Measurements from ENCODE around the gene HSPB6.

DNA sequence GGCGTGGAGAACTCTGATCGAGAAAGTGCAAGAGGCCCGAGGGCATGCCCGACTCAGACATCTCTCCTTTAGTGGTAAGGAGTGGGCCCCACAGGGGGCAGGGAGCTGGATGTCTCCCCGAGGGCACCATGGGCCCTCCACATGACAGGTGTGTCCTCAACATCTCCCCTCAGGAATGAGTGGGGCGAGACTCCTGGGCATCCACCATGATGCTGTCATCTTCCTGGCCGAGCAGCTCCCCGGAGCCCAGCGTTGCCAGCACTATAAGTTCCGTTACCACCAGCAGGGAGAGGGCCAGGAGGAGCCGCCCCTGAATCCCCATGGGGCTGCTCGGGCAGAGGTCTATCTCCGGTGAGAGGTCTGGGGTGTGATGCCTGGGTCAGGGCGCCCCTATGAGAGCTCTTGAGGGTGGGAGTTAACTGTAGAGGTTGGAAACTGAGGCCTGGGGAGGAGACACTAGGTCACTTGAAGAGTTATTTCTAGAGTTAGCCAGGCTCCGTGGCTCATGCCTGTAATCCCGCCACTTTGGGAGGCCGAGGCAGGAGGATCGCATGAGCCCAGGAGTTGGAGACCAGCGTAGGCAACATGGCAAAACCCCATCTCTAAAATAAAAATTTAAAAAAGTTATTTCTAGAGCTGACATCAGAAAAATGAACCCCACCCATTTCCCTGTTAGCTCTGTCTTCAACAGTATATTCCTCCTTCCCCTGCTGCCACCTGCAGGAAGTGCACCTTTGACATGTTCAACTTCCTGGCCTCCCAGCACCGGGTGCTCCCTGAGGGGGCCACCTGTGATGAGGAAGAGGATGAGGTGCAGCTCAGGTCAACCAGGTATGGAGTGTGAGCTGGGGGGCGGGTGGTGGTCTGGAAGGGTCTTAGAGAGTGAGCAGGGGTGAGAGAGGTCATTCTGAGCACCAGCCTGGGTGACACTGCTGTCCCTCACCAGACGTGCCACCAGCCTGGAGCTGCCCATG, 19.6 kb downstream of the HSPB6 start:
- TF ChIP-seq, protein P1, sequence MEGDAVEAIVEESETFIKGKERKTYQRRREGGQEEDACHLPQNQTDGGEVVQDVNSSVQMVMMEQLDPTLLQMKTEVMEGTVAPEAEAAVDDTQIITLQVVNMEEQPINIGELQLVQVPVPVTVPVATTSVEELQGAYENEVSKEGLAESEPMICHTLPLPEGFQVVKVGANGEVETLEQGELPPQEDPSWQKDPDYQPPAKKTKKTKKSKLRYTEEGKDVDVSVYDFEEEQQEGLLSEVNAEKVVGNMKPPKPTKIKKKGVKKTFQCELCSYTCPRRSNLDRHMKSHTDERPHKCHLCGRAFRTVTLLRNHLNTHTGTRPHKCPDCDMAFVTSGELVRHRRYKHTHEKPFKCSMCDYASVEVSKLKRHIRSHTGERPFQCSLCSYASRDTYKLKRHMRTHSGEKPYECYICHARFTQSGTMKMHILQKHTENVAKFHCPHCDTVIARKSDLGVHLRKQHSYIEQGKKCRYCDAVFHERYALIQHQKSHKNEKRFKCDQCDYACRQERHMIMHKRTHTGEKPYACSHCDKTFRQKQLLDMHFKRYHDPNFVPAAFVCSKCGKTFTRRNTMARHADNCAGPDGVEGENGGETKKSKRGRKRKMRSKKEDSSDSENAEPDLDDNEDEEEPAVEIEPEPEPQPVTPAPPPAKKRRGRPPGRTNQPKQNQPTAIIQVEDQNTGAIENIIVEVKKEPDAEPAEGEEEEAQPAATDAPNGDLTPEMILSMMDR (IDR thresholded peaks at IDR 0.05; ENCODE audit: insufficient read depth, low read length, poor library complexity, severe bottlenecking) = no peak
- TF ChIP-seq EZH2phosphoT487 (conservative IDR thresholded peaks at IDR 0.05; ENCODE audit: low read length) = no peak

Measured in SU-DHL-6 (cell line).